GM21526 (cell line): ENCODE data around the gene TYSND1.
"Not testable (repeated sequence)": the region's sequence is repeated elsewhere in the genome, so short reads cannot be mapped to it uniquely, and the experiment has no call there.

Source experiments
- ATAC-seq: cut with Tn5 transposase; IDR thresholded peaks from one replicate; pipeline ENCODE4 v1.9.1; 2021; ENCODE audit warnings: moderate library complexity; ENCODE audit not compliant: unreplicated experiment, low FRiP score

The TYSND1 gene

DNA sequence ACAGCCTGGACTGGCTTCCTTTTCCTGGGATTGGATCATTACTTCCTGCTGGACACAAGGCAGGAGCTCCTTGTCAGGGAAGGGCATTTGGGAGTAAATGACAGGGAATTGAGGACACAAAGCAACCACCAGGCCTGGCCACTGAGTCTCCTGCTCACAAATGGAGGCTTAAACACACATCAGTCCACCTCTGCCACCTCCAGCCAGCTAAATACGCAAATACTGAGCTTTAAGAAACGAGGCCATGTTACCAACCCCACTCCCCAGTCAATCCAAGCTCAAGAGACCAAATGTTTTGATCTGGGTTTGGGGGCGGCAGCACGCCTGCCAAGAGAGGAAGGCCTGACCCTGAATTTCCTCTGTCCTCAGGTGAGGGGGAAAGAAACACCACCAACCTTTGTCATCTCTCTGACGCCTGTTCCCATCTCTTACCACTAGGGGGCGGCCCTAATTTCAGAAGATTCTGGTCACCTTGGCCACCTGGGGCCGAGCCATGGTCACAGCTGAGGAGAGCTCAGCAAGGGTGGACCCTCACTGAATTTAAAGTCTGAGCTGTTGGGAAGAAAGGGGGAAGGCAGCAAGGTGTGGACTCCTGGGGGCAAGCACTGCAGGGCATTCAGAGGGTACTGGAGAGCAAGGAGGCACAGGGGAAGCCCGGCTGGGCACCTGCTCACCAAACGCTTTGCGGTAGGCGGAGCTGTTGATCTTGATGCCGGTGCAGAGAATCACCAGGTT, 30.4 kb downstream of the TYSND1 start:
- ATAC-seq, result no peak

DNA sequence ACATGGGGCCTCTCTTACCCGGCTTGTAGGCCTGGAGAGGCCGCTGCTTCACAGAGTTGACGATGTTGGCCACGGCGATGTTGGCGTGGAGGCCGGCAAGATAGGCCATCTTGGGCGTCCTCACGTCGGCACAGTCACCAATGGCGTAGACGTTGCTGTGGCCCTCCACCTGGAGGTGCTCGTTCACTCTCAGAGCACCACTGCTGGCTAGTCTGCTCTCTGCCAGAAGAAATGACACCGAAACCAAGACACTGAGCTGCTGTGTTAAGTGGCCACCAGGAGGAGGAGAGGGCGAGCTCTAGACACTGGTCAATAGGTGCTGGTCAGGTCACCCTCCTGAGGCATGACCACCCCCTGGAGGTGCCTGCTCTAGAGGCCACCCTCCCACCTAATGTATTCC, 31.6 kb downstream of the TYSND1 start:
- ATAC-seq, result no peak

DNA sequence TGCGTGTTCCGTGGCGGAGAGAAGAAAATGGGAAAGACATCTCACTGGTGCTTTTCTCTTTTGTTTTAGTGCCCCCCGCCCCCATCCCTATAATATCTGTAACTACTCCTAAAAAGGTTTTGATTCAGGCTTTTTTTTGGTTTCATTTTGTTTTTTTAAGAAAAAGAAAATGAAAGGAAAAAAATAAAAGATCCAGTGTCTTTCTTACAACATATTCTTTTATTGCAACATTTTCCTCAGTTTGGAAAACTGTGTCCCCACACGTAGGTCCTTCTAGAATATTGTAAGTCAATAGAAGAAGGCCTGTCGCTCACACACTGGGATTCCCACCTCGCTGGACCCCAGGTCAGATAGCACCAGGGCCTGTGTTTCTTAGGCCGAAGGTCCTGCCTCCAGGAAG, 34.4 kb downstream of the TYSND1 start:
- ATAC-seq, result no peak

DNA sequence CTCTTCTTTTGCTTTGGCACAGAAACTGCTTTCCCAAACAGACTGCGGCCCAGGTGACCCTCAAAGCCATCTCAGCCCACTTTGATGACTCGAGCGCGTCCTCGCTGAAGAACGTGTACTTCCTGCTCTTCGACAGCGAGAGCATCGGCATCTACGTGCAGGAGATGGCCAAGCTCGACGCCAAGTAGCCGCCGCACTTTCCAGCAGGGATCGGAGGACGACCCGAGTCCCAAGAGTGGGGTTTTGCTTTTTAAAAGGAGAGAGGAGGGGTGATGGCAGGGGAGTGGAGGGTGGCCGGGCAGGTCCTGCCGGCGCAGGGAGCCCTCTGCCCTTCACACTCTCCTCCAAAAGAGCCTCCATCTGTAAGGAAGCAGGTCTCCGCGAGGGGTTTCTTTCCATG, 35.0 kb downstream of the TYSND1 start:
- no peak for ATAC-seq

DNA sequence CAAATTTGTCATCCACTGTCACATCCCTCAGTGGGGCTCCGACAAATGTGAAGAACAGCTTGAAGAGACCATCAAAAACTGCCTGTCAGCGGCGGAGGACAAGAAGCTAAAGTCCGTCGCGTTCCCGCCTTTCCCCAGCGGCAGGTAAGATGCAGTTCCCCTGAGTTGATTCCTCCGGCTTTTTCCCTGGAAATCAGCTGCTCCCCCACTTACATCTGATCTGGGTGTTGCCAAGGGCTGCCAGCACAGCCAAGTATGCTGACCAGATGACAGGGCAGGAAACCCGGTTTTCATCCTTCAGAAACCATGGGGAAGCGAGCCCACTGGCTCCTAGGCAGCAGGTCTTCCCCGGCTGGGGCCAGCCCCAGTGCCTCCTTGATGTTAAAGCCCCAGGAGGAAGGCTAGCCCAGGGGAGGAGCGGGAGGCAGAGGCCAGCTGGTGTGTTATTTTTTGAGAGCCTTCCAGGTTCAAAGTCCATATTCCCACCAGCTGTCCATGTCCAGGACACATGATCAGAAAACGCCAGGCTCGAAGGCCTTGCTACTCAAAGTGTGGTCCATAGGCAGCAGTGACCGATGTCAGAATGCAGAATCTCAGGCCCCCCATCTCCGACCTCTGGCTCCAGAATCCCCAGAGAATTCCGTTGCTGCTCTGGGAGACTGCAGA, 37.3 kb downstream of the TYSND1 start:
- ATAC-seq, result no peak

DNA sequence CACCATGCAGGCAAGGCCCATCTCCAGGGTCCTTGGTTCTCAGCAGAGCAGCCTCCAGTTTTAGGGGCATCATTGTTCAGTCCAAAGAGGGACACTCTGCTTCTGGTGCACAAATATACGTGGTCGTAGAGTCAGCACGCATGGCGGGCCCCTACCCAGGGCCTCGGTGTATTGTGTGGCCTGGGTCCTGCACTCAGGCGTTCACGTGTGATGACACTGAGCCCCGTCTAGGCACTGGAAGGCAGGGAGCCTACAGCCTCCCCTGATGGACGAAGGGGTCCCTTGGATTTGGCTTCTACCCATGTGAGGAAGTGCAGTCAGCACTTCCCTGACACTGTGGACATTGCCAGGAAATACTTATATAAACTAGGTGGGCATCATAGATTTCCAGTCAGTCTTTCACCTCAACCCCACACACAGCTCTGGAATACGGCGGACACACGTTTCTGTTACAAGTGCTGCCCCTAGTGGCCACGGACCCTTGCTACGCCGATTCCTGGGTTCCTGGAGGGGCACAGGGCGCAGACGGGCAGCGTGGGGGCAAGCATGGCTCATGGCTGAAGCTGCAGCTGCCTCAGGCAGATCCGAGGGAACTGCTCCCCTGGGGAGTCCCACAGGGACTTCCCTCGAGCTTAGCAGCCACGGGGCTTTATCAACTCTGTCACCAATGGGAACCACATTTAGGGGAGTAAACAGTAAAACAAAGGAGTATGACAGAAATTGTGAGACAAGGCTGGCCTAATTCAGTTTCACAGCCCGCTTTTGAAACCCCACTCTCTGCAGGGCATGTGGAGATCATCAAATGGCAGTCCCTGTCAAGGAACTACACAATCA, 39.3 kb downstream of the TYSND1 start:
- ATAC-seq, result no peak

DNA sequence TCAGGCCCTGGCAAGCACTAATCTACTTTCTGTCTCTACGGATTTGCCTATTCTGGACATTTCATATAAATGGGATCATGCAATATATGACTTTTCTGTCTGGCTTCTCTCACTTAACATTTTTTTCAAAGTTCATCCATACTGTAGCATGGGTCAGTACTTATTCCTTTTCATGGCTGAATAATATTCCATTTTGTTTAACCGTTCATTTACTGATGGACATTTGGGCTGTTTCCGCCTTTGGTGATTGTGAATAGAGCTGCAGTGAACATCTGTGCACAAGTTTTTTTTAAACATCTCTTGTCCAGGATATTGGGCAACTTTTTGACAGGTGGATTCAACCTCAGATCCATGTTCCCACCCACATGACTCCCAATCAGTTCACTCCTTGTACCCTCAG, 44.8 kb downstream of the TYSND1 start:
- ATAC-seq, result no peak

DNA sequence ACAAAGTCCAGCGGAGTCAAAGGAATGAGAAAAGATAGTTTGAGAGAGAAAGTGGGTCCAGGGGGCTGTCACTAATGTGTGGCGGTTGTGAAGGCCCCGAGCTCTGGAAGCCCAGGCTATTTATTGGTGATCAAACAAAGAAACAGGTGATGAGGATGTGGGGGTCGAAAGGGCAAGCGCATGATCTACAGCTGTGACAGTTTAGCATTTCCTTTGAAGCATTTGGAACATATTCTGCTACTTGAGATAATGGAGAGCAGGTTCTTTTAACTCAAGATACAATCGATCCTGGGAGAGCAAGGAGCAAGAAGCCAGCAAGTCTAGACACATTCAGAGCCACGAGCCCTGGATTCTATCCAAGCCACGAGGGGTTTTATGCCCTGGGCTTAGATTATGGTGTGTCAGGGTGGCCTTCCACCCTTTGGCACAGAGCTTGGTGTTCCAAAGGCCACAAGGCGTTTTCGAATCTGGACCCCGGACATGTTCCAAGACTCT, 45.4 kb downstream of the TYSND1 start:
- not testable (repeated sequence) for ATAC-seq

DNA sequence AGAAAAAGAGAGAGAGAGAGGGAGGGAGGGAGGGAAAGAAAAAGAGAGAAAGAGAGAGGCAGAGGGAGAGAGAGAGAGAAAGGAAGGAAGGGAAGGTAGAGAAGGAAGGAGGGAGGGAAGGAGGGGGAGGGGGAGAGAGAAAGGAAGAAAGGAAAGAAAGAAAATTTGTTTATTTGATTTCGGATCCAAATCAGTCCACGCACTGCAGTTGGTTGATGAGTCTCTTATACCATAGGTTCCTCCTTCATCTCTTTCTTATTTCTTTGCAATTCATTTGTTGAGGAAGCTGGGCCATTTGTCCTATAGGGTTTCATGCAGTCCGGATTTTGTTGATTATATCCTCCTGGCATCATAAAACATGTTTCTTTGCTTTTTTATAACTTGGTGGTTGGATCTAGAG, 48.2 kb downstream of the TYSND1 start:
- no peak for ATAC-seq

DNA sequence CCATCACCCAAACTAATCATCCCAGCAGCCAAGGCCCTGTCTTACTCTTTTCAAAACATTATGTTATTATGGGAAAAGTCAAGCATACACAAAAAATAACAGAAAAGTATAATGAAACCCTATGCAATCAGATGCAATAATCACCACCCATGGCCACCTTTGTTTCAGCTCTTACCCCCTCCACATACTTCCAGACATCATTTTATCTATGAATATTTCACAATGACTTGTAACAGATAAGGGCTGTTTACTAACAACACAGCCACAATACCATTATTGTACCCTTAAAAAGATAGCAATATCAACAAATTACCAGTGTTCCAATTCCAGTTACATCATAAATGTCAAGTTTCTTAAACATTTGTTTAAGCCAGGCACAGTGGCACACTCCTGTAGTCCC, 49.0 kb downstream of the TYSND1 start:
- no peak for ATAC-seq

DNA sequence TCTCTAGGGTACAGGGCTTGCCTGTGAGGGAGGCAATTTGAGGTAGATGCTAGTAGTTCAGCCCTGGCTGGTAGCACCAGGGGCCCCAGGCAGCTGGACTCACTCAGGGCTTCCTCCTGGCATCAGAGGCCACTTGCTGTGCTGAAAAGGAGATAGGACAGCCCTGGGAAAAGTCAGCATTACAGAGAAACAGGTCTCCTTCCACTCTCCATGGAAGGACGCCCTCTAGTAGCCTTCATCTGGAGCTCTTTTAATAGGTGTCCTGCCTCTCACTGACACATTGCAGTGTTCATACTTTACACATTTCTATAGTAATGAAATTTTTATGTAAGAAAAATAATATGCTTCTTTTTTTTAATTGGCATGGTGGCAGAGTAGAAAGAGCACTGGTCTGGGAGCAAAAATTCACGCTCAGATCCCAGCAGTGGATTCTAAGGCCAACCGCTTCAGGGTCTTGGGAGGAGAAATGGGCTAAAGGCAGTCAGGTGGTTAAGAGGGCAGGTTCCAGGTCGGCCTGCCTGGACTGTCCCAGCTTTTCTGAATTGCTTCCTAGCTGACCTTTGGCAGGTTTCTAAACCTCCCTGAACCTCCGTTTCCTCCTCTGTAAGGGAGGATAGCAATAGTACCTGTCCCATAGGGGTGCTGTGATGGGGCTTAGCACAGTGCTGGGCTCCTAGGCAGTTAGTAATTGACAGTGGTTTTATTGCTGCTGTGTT, 49.6 kb downstream of the TYSND1 start:
- no peak for ATAC-seq

DNA sequence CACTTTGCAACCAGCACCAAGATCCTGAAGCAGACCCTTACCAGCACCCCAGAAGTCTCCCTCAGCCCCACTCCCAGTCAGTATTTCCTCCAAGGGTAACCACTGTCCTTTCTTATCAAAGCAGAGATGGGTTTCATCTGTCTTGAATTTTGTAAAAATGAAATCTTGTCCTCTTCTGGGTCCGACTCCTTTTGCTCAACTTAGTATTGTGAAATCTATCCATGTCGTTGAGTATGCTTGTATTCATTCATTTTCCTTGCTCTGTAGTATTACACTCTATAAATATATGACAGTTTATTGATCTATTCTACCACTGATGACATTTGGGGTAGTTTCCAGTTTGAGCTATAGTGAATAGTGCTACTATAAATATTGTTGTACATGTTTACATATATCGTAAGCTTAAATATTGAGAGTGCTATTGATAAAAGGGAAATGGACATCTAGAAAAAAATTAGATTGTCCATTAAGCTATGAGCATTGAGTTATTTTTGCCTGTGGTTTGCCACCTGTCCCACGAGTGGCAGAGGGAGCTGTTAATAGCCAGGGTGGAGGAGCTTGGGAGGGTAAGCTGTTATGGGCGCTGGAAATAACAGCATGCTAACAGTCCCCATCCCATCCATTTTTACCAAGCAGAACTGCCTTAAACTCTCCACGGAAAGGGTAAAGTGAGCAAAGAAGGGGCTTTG, 50.3 kb downstream of the TYSND1 start:
- no peak for ATAC-seq

DNA sequence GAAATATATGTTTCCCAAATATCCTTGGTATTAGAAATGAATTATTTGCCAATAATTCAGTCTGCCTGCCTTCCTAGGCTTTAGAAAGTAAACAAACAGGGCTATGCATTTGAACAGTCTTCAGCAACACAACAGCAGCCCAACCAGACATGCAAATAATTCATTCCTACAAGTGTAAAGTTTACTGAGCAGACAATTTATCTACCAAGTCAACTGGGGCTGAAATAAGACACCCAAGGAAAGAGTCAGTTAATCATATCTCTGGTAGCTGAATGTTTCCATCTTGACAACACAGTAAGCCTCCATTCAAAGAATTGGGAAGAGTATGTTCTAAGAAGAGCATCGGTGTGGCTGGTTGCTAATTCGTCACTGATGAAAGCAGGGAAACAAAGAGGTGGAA, 52.2 kb downstream of the TYSND1 start:
- no peak for ATAC-seq

DNA sequence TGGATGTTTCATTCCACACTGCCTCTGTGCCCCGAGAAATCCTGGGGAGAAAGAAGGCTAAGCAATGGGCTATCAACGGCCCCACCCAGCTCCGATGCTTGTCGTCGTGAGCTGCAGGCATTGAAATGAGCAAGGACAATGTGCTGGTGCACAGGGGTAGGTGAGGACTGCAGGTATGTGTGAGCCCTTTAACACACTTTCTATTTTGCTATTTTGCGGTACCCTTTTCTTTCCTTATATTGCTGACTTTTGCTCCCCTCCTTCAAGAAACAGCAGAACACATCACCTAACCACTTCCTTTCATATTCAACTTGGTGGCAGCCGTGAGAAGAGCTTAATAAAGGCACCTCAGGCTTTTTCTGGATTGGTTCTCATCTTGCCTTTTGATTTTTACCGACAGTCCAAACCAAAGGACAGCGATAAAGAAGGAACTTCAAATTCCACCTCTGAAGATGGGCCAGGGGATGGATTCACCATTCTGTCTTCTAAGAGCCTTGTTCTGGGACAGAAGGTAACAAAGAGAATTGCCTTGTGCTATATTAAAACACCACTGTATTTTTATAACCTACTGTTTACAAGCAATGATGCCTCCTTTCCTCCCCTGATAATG, 53.1 kb downstream of the TYSND1 start:
- no peak for ATAC-seq

DNA sequence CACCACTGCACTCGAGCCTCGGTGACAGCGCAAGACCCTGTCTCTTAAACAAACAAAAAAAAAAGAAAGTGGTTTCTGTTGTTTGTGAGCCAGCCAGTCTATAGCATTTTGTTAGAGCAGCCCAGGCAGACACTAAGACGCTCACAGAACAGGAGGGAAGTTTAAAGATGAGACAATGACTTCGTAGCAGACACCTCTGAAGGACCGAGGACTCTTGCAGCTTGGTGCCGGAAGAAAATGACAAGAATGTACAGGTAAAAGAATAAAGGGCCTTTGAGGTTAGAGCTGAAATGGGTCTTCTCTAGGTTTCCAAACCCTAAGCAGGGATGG, 54.1 kb downstream of the TYSND1 start:
- no peak for ATAC-seq

DNA sequence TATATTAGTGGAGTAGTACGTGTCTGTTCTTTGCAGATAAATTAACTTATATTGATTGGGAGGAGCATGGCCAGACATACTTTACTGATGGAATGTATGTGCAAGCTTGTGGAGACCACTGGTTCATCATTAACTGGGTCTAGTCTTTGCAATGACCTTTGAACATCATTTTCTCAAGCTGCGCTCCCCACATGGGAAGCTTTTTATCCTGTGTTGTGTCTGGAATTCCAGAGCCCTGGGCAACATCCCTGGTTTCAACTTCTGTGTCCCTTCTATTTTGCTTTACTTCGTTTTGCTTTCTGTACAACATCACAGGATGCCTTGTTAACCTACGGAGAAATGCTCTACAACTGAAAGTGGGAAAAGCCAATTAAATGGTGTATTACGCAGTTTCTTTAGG, 55.5 kb downstream of the TYSND1 start:
- no peak for ATAC-seq

DNA sequence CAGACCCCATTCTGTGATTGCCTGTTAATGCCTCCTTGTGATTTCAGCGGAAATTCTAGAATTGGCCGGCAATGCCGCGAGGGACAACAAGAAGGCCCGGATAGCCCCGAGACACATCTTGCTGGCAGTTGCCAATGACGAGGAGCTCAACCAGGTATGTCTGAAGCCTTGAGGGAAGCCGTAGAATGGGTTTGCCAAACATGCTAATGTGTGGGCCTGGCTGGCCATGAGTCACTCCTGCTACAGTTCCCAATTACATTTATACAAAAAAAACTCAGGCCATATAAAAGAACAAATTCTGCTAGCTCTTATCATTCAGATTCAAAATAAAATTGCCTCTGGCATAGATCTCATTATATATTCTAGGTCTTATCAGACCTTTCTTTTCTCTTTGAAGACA, 56.5 kb downstream of the TYSND1 start:
- ATAC-seq, result no peak

DNA sequence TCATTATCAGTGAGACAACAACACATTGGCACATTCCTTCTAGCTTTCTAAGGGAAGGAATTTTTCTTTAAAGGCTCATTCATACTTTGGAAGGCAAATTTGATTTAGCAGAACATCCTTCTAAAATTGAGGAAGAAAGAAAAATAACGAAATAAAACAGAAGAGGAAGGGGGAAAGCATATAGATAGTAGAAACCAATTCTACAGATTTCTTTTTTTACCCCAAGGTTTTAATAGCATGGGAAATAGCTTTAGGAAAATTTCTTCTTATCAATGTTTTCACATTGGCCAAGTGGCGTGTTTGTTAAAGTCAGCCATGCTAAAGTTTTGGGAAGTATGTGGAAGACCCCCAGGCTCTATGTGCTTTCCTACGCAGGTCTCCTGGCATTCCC, 58.2 kb downstream of the TYSND1 start:
- no peak for ATAC-seq
